ENCODE measurements around the gene CLDN34.

- no peak for TF ChIP-seq EZH2 (IDR thresholded peaks at IDR 0.05; ENCODE audit: insufficient read depth, poor library complexity, severe bottlenecking)
- TF ChIP-seq EZH2phosphoT487 (IDR thresholded peaks at IDR 0.05; ENCODE audit: insufficient read depth, low read depth) = no peak
Observed at GRCh38 chrX:9992061-9992460, 24.9 kb downstream of the CLDN34 start.
